RWPE2 (cell line): ENCODE results near the gene FHIT.

ENCODE experiments used
- ATAC-seq: fragments of 200-7000 bp; cut with Tn5 transposase; 3 replicates; pipeline ENCODE4 v1.9.1; 2021; ENCODE audit warnings: low read depth
- DNase-seq: peaks from one replicate; pipeline ENCODE4 v3.0.0-alpha.2; 2020; ENCODE audit warnings: low spot score
- H3K27ac ChIP-seq: fragments of 450-650 bp; 2 replicates; pipeline ENCODE4 v1.5.1; 2017; ENCODE audit warnings: mild to moderate bottlenecking; ENCODE audit not compliant: poor library complexity, severe bottlenecking
- H3K27me3 ChIP-seq: fragments of 250-450 bp; sonication (Bioruptor Pico); 2 replicates; pipeline ENCODE4 v1.5.1; 2021; ENCODE audit warnings: mild to moderate bottlenecking, moderate library complexity; ENCODE audit not compliant: insufficient read depth, poor library complexity, severe bottlenecking
- H3K36me3 ChIP-seq: fragments of 250-450 bp; sonication (Bioruptor Pico); 2 replicates; pipeline ENCODE4 v1.5.1; 2020; ENCODE audit warnings: low read depth, mild to moderate bottlenecking, moderate library complexity
- H3K4me1 ChIP-seq: fragments of 250-450 bp; sonication (Bioruptor Pico); 2 replicates; pipeline ENCODE4 v1.5.1; 2021; ENCODE audit warnings: mild to moderate bottlenecking, moderate library complexity; ENCODE audit not compliant: insufficient read depth, poor library complexity, severe bottlenecking
- H3K4me3 ChIP-seq: fragments of 250-450 bp; sonication (Bioruptor Pico); 2 replicates; pipeline ENCODE4 v1.5.1; 2021; ENCODE audit warnings: mild to moderate bottlenecking, moderate library complexity; ENCODE audit not compliant: severe bottlenecking
- H3K9me3 ChIP-seq: fragments of 250-450 bp; sonication (Bioruptor Pico); 2 replicates; pipeline ENCODE4 v1.5.1; 2021; ENCODE audit warnings: mild to moderate bottlenecking, moderate library complexity; ENCODE audit not compliant: severe bottlenecking
- TF ChIP-seq, protein P1 (sequence below): fragments of 450-650 bp; IDR thresholded peaks from one replicate; pipeline ENCODE4 v1.5.1; 2017; ENCODE audit warnings: mild to moderate bottlenecking, moderate library complexity; ENCODE audit not compliant: poor library complexity, severe bottlenecking

Gene FHIT

DNA sequence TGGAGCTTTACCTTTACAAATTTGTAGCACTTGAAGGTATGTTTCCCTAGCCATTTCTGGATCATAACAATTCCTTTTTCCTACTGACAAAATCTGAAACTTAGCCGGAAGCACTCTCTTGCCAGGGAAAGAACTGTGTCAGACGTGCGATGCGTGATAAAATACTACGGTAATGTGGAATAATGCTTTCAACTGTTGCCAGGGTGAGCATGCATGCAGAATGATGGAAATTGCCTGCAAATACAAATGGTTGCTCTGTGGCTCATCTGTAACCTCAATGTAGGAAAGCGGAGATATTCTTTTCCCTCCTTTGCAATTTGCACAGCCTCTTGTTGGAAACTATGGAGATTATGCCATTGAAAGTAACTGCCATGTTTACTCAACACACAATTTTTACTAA is 1464.9 kb downstream of the FHIT start:
- Histone ChIP-seq H3K27ac (no peak overlapping the region), H3K36me3 (no peaks in the 10 kb centered on the region), H3K4me3 (no peak overlapping the region), H3K9me3 (no peaks in the 10 kb centered on the region), H3K4me1 (no peaks in the 10 kb centered on the region), H3K27me3 (no peaks in the 10 kb centered on the region)
- no peak for ATAC-seq
- TF ChIP-seq, protein P1, sequence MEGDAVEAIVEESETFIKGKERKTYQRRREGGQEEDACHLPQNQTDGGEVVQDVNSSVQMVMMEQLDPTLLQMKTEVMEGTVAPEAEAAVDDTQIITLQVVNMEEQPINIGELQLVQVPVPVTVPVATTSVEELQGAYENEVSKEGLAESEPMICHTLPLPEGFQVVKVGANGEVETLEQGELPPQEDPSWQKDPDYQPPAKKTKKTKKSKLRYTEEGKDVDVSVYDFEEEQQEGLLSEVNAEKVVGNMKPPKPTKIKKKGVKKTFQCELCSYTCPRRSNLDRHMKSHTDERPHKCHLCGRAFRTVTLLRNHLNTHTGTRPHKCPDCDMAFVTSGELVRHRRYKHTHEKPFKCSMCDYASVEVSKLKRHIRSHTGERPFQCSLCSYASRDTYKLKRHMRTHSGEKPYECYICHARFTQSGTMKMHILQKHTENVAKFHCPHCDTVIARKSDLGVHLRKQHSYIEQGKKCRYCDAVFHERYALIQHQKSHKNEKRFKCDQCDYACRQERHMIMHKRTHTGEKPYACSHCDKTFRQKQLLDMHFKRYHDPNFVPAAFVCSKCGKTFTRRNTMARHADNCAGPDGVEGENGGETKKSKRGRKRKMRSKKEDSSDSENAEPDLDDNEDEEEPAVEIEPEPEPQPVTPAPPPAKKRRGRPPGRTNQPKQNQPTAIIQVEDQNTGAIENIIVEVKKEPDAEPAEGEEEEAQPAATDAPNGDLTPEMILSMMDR = no peak
- DNase-seq = no peak

- Histone ChIP-seq H3K27me3 (no peaks in the 10 kb centered on the region), H3K4me1 (no peaks in the 10 kb centered on the region), H3K4me3 (no peak overlapping the region), H3K9me3 (no peaks in the 10 kb centered on the region), H3K36me3 (no peaks in the 10 kb centered on the region), H3K27ac (no peak overlapping the region)
- DNase-seq (no peak), ATAC-seq (no peak)
- TF ChIP-seq, protein P1 = no peak
Observed at GRCh38 chr3:59784164-59784563, 1467.1 kb downstream of the FHIT start.

GRCh38 chr3:59783468-59783988 is 1467.7 kb downstream of the FHIT start:
- ATAC-seq = no peak
- Histone ChIP-seq H3K4me1 (no peaks in the 10 kb centered on the region), H3K9me3 (no peaks in the 10 kb centered on the region)

DNA sequence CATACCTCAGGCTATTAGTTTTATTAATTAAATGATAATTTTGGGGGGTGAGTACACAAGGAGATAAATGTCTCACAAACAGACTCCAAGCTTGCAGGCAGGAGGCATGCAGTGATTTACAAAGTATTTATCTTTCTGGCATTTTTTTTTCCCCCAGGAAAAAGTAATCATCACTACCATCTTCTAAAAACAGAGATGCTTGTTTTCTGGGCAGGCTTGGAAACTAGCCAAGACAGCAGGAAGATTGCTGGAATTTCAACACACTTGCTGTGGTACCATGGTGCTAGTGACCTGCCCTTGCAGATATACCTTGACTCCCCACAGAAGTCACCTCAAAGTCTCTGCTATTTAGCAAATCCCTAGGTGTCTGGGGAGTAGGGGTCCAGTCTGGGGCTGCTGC is 1468.6 kb downstream of the FHIT start:
- DNase-seq = no peak
- no peaks in the 10 kb centered on the region for H3K27me3 ChIP-seq

More at GRCh38 chr3:59783468-59783988, 1467.7 kb downstream of the FHIT start:
- H3K27me3 ChIP-seq = no peaks in the 10 kb centered on the region
- no peak overlapping the region for H3K27ac ChIP-seq
- no peak overlapping the region for H3K4me3 ChIP-seq
- DNase-seq = no peak
- TF ChIP-seq, protein P1 = no peak
- H3K36me3 ChIP-seq = no peaks in the 10 kb centered on the region

GRCh38 chr3:59780209-59780608 is 1471.0 kb downstream of the FHIT start:
- H3K4me1 ChIP-seq = no peaks in the 10 kb centered on the region
- no peak overlapping the region for H3K27ac ChIP-seq
- TF ChIP-seq, protein P1 = no peak
- H3K9me3 ChIP-seq = no peaks in the 10 kb centered on the region
- H3K27me3 ChIP-seq = no peaks in the 10 kb centered on the region
- no peak overlapping the region for H3K4me3 ChIP-seq
- DNase-seq (no peak), ATAC-seq (no peak)
- H3K36me3 ChIP-seq = no peaks in the 10 kb centered on the region

More for the DNA sequence above, 1468.6 kb downstream of the FHIT start:
- TF ChIP-seq, protein P1 = no peak
- Histone ChIP-seq H3K27ac (no peak overlapping the region), H3K4me1 (no peaks in the 10 kb centered on the region), H3K9me3 (no peaks in the 10 kb centered on the region), H3K4me3 (no peak overlapping the region), H3K36me3 (no peaks in the 10 kb centered on the region)
- no peak for ATAC-seq
